ENCODE measurements around the gene SIRT2.
A peak's percentile ranks its signal among the peaks of the same experiment; 100 is the strongest.

Gene SIRT2

GRCh38 chr19:38921420-38922274, 22.2 kb upstream of the SIRT2 start:
- in situ Hi-C loops (cut with HindIII; ENCODE audit: low pct_ligation_motif_present, low pct_unique_long_range_greater_than_20kb, low sequenced_read_pairs): no loop called here
- no peak for DNase-seq

DNA sequence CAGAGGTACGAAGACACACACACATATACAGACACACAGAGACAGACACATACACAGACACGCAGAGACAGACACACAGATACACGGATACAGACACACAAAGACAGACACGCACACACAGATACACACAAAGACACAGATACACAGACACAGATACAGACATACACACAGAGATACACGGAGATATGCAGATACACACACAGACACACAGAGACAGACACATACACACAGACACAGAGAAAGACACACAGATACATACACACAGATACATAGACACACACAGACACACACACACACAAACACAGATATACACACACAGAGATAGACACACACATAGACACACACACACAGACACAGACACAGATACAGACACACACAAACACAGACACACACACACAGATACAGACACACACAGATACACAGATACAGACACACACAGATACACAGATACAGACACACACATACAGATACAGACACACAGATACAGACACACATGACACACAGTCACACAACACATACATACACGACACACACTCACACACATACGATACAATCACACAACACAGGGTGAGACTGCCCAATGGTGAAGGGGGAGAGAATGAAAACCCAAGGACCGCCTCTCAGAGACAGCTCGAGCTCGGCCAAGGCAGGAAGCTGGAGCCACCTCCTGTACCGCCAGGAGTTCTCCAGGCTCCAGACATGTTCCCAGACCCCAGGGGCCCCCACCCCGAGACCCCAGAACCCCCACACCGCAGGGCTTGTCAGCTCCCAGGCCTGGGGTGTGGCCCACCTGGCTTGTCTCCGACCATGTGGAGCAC, 21.4 kb upstream of the SIRT2 start:
- in situ Hi-C loops (cut with HindIII; ENCODE audit: low pct_ligation_motif_present, low pct_unique_long_range_greater_than_20kb, low sequenced_read_pairs): no loop called here
- no peak for DNase-seq

- in situ Hi-C loops (cut with HindIII; ENCODE audit: low pct_ligation_motif_present, low pct_unique_long_range_greater_than_20kb, low sequenced_read_pairs): no loop called here
- no peak for DNase-seq
Measured at GRCh38 chr19:38919837-38920601, 20.6 kb upstream of the SIRT2 start.

GRCh38 chr19:38918526-38918925, 19.1 kb upstream of the SIRT2 start:
- DNase-seq: no peak
- in situ Hi-C loops (cut with HindIII; ENCODE audit: low pct_ligation_motif_present, low pct_unique_long_range_greater_than_20kb, low sequenced_read_pairs): no loop called here

GRCh38 chr19:38917921-38918491, 18.6 kb upstream of the SIRT2 start:
- peak; percentile 18 for DNase-seq
- in situ Hi-C loops (cut with HindIII; ENCODE audit: low pct_ligation_motif_present, low pct_unique_long_range_greater_than_20kb, low sequenced_read_pairs): no loop called here

DNA sequence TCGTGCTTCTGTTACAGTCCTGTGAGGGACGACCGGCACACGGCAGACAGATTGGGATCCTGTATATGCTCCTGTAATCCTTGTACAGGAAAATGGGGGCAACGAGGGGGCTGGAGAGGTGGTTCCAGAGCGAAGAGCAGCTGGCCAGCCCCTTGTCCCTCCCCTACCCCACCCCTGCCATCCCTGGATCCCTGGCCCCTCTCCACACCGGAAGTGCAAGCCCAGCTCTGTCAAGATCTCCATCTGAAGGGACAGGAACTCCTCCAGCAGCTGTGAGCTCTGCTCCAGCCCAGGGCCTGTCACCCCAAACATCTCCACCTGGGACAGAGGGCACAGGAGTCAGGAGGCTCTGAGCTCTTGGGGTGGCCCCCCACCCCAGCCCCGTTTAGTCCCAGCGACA, 18.1 kb upstream of the SIRT2 start:
- in situ Hi-C loops (cut with HindIII; ENCODE audit: low pct_ligation_motif_present, low pct_unique_long_range_greater_than_20kb, low sequenced_read_pairs): no loop called here
- DNase-seq: no peak

DNA sequence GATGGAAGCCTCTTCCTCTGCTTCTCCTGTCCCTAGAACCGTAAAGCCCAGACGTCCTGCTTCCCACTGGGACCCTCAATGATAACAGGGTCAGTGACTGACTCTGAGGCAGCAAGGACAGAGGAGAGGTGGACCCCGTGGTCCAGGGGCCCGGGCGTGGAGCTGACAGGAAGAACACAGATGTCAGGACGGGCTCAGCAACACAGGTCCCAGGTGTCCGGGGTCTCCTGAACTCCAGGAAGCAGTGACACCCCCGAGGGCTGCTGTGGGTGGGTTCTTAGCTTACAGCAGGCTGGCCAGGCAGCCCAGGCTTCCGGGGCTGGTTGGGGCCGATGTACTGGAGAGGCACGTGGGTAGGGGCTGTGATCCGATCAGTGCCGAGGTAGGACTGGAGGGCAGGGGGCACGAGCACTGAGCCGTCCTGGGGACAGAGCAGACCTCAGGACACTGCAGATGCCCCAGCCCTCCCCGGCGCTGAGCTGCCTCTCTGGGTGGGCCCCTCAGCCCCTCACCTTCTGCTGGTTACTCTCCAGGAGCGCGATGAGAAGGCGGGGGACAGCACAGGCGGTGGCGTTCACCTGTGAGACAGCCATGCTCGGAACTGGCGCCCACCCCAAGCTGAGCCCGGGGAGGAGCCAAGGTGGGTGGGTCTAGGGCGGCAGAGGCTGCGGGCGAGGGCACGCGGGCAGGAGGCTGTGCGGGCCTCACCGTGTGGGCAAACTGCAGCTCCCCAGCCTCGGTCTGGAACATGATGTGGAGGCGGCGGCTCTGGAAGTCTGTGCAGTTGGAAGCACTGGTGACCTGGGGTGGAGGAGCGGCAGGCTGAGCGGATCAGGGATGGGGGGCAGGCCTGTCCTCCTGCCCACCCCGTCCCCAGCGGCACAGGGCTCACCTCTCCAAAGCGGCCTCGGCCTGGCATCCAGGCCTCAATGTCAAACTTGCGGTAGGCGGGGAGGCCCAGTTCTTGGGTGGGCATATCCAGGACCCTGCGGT, 16.2 kb upstream of the SIRT2 start:
- no peak for DNase-seq
- in situ Hi-C loops (cut with HindIII; ENCODE audit: low pct_ligation_motif_present, low pct_unique_long_range_greater_than_20kb, low sequenced_read_pairs): no loop called here

GRCh38 chr19:38913958-38914357, 14.5 kb upstream of the SIRT2 start:
- no peak for DNase-seq
- in situ Hi-C loops (cut with HindIII; ENCODE audit: low pct_ligation_motif_present, low pct_unique_long_range_greater_than_20kb, low sequenced_read_pairs): no loop called here

DNA sequence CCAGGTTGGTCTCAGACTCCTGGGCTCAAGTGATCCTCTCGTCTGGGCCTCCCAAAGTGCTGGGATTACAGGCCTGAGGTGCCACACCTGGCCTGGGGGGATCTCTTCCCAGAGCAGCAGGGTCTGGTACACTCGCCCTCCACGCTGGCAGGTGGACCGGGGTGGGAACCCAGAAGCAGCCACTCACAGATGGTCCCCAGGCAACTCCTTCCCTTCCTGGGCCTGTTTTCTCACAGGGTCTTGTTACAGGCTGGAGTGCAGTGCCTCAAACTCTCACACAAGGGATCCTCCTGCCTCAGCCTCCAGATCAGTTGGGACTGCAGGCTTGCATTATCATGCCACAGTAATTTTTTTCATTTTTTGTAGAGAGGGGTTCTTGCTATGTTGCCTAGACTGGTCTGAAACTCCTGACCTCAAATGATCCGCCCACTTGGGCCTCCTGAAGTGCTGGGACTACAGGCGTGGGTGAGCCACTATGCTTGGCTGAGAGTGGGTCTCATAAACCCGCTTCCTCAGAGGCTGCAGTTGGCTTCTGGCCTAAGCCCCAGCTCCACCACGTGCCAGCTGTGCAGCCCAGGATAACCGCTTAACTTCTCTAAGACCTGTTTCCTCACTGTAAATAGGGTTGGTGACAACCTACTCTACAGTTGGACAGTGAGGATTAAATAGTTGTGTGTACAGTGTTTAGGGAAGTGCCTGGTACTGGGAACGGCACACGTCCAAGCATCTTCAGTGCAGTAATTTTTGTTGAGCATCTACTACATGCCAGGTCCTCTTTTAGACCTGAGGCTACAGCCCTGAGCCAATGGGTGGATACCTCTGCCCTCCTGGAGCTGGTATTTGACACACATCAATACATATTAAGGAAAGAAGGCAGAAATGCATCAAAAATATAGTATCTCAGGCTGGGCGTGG, 13.4 kb upstream of the SIRT2 start:
- in situ Hi-C loops (cut with HindIII; ENCODE audit: low pct_ligation_motif_present, low pct_unique_long_range_greater_than_20kb, low sequenced_read_pairs): no loop called here
- no peak for DNase-seq

- in situ Hi-C loops (cut with HindIII; ENCODE audit: low pct_ligation_motif_present, low pct_unique_long_range_greater_than_20kb, low sequenced_read_pairs): no loop called here
- DNase-seq: no peak
Measured at GRCh38 chr19:38911388-38912001, 12.1 kb upstream of the SIRT2 start.

DNA sequence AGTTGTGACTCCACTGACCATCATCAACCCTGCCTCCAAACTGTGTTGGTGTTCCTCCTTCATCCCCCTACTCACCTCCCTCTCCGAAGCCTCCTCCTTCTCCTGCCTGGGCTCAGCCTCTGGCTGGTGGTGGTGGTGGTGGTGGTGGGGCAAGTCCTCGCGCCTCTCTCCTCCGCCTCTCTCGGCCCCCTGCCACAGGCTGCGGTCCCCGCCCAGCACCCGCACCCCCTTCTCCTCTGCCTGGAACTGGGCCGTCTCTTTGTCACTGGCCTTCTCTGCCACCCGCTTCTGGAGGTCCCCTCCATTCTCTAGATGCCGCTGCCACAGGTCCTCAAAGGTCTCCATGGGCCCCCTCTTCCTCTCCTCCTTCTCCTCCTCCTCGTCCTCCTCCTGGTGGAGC, 11.1 kb upstream of the SIRT2 start:
- in situ Hi-C loops (cut with HindIII; ENCODE audit: low pct_ligation_motif_present, low pct_unique_long_range_greater_than_20kb, low sequenced_read_pairs): no loop called here
- DNase-seq: no peak

DNA sequence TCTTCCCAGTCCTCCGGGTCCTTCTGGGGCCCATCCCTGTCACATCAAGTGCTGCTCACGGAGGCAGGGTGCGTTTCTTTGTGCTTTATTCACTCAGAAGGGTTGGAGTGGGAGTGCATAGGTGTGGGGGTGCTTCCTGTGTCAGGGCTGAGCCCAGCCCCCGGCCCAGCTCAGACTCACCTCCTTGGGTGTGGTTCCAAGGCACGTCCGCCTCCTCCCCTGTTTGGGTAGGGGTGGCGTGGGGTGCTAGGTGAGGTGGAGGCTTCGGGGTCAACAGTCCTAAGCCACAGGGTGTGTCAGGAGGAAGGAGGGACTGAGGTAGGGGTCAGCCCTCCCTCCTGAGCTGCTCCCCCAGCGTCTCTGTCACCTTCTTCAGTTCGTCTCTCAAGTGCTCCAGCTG, 9.5 kb upstream of the SIRT2 start:
- in situ Hi-C loops (cut with HindIII; ENCODE audit: low pct_ligation_motif_present, low pct_unique_long_range_greater_than_20kb, low sequenced_read_pairs): no loop called here
- DNase-seq: no peak

DNA sequence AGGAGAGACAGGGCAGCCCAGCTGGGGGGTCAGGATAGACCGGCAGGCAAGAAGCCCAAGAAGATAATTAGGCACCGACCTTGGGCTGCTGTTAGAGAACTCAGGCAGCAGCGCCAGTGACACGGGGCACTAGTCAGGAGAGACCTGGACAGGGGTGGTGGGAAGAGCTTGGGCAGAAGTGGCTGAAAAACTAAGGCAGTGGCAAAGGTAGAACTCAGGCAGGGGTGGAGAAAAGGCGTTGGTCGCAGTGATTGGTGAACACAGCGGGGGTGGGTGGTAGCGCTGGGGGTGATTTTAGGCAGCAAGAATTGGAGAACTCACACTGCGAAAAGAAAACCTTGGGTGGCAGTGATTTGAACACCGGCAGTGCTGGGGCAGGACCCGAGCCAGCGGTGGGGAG, 8.3 kb upstream of the SIRT2 start:
- no peak for DNase-seq

DNA sequence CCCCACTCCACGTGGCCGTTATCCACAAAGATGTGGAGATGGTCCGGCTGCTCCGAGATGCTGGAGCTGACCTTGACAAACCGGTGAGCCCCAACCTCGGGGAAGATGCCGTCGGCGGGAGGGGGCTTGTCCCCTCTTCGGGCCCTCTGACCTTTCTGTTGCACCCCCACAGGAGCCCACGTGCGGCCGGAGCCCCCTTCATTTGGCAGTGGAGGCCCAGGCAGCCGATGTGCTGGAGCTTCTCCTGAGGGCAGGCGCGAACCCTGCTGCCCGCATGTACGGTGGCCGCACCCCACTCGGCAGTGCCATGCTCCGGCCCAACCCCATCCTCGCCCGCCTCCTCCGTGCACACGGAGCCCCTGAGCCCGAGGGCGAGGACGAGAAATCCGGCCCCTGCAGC, 7.8 kb upstream of the SIRT2 start:
- no peak for DNase-seq
- in situ Hi-C loops (cut with HindIII; ENCODE audit: low pct_ligation_motif_present, low pct_unique_long_range_greater_than_20kb, low sequenced_read_pairs): no loop called here

More for the DNA sequence above, 8.3 kb upstream of the SIRT2 start:
- in situ Hi-C loops (cut with HindIII; ENCODE audit: low pct_ligation_motif_present, low pct_unique_long_range_greater_than_20kb, low sequenced_read_pairs): no loop called here

GRCh38 chr19:38905620-38906019, 6.2 kb upstream of the SIRT2 start:
- no peak for DNase-seq
- in situ Hi-C loops (cut with HindIII; ENCODE audit: low pct_ligation_motif_present, low pct_unique_long_range_greater_than_20kb, low sequenced_read_pairs): no loop called here

All from ACHN (cell line).